GM12892 (cell line): Measurements from ENCODE around the gene COL5A1.

ENCODE experiments used
- POLR2A ChIP-seq: IDR thresholded peaks from 2 replicates; pipeline ENCODE4 v1.6.1; 2011; ENCODE audit warnings: low read depth, low read length, control low read depth
- POLR2AphosphoS5 ChIP-seq: IDR thresholded peaks from 2 replicates; pipeline ENCODE4 v1.6.1; 2011; ENCODE audit warnings: low read depth, low read length, control low read depth

- TF ChIP-seq POLR2A: no peak
- no peak for TF ChIP-seq POLR2AphosphoS5
Measured at GRCh38 chr9:134724912-134725604, 83.5 kb downstream of the COL5A1 start.
